ENCODE measurements around the gene TPBGL.

TPBGL gene

GRCh38 chr11:75261902-75262361, 21.4 kb downstream of the TPBGL start:
- TF ChIP-seq CTCF (IDR thresholded peaks at IDR 0.05; ENCODE audit: insufficient read depth, missing control alignments), result no peak
- DNase-seq (ENCODE audit: insufficient read length, low spot score), result no peak
- FAIRE-seq, result no peak

GRCh38 chr11:75262436-75262835, 21.9 kb downstream of the TPBGL start:
- FAIRE-seq (no peak), DNase-seq (ENCODE audit: insufficient read length, low spot score) (no peak)
- TF ChIP-seq CTCF (IDR thresholded peaks at IDR 0.05; ENCODE audit: insufficient read depth, missing control alignments), result no peak

- DNase-seq (ENCODE audit: insufficient read length, low spot score) (no peak), FAIRE-seq (no peak)
- TF ChIP-seq CTCF (IDR thresholded peaks at IDR 0.05; ENCODE audit: insufficient read depth, missing control alignments), result no peak
These were observed 22.6 kb downstream of the TPBGL start for GRCh38 chr11:75262961-75263852.

- no peak for FAIRE-seq
- no peak for DNase-seq (ENCODE audit: insufficient read length, low spot score)
- no peak for TF ChIP-seq CTCF (IDR thresholded peaks at IDR 0.05; ENCODE audit: insufficient read depth, missing control alignments)
These were observed 23.4 kb downstream of the TPBGL start for GRCh38 chr11:75263944-75264349.

GRCh38 chr11:75264356-75264755, 23.8 kb downstream of the TPBGL start:
- no peak for TF ChIP-seq CTCF (IDR thresholded peaks at IDR 0.05; ENCODE audit: insufficient read depth, missing control alignments)
- FAIRE-seq, result no peak
- no peak for DNase-seq (ENCODE audit: insufficient read length, low spot score)

GRCh38 chr11:75264971-75265370, 24.4 kb downstream of the TPBGL start:
- DNase-seq (ENCODE audit: insufficient read length, low spot score), result no peak
- TF ChIP-seq CTCF (IDR thresholded peaks at IDR 0.05; ENCODE audit: insufficient read depth, missing control alignments), result no peak
- no peak for FAIRE-seq

Measured in D721Med (cell line).